NCI-H524 treated with DMSO at 0.1 percent for 48 hours (cell line): ENCODE data around the gene TMCO1.
"Not testable (repeated sequence)": the region's sequence is repeated elsewhere in the genome, so short reads cannot be mapped to it uniquely, and the experiment has no call there.

Experiments used
- DNase-seq: peaks from one replicate; lab custom pipeline; 2025; lab: John Stamatoyannopoulos, UW

The TMCO1 gene

GRCh38 chr1:165747632-165748447 lies 20.8 kb downstream of the TMCO1 start:
- no peak for DNase-seq

GRCh38 chr1:165744913-165745312 lies 23.8 kb downstream of the TMCO1 start:
- DNase-seq, result not testable (repeated sequence)

GRCh38 chr1:165742194-165742593 lies 26.5 kb downstream of the TMCO1 start:
- no peak for DNase-seq

GRCh38 chr1:165738794-165739193 lies 29.9 kb downstream of the TMCO1 start:
- no peak for DNase-seq

- no peak for DNase-seq
These were observed 31.5 kb downstream of the TMCO1 start for GRCh38 chr1:165737196-165737595.

GRCh38 chr1:165734906-165735305 lies 33.8 kb downstream of the TMCO1 start:
- no peak for DNase-seq

- DNase-seq, result no peak
These were observed 41.8 kb downstream of the TMCO1 start for GRCh38 chr1:165726841-165727240.

- DNase-seq, result no peak
These were observed 42.5 kb downstream of the TMCO1 start for GRCh38 chr1:165726169-165726568.

GRCh38 chr1:165717918-165718515 lies 50.7 kb downstream of the TMCO1 start:
- DNase-seq, result no peak

GRCh38 chr1:165716265-165717051 lies 52.2 kb downstream of the TMCO1 start:
- not testable (repeated sequence) for DNase-seq

GRCh38 chr1:165712764-165713163 lies 55.9 kb downstream of the TMCO1 start:
- DNase-seq, result no peak

- no peak for DNase-seq
These were observed 60.5 kb downstream of the TMCO1 start for GRCh38 chr1:165707984-165708706.

- DNase-seq, result no peak
These were observed 65.0 kb downstream of the TMCO1 start for GRCh38 chr1:165703648-165704047.

GRCh38 chr1:165701922-165702321 lies 66.7 kb downstream of the TMCO1 start:
- not testable (repeated sequence) for DNase-seq

GRCh38 chr1:165699577-165699976 lies 69.1 kb downstream of the TMCO1 start:
- DNase-seq, result no peak

GRCh38 chr1:165698761-165699052 lies 70.0 kb downstream of the TMCO1 start:
- DNase-seq, result no peak

- peak; percentile 68 for DNase-seq
These were observed 70.5 kb downstream of the TMCO1 start, which contains the start of gene ALDH9A1 for GRCh38 chr1:165697881-165698760. Gene ALDH9A1, minus strand, starts transcription at chr1:165698562. Its CDS starts 4 bp downstream, at chr1:165698558.

GRCh38 chr1:165697491-165697880 lies 71.2 kb downstream of the TMCO1 start:
- DNase-seq, result no peak

- DNase-seq, result no peak
These were observed 72.0 kb downstream of the TMCO1 start for GRCh38 chr1:165696625-165697100.

- DNase-seq, result no peak
These were observed 73.6 kb downstream of the TMCO1 start for GRCh38 chr1:165695031-165695430.

- no peak for DNase-seq
These were observed 80.6 kb downstream of the TMCO1 start for GRCh38 chr1:165688046-165688445.
